HAP-1 (cell line): ENCODE measurements around the gene LEMD3.

Experiments
- DNase-seq, 2 experiments: peaks; one replicate each; pipeline ENCODE4 v3.0.0-alpha.2; 2016 to 2020; ENCODE audit warnings: low spot score in 2 of 2
- H3K27me3 ChIP-seq: fragments of 250-450 bp; sonication (Bioruptor Pico); 2 replicates; pipeline ENCODE4 v1.5.1; 2020; ENCODE audit warnings: low read depth, mild to moderate bottlenecking, moderate library complexity
- H3K36me3 ChIP-seq: fragments of 250-450 bp; sonication (Bioruptor Pico); replicated peaks from 2 replicates; pipeline ENCODE4 v1.5.1; 2020; ENCODE audit warnings: mild to moderate bottlenecking
- H3K4me1 ChIP-seq: fragments of 250-450 bp; sonication (Bioruptor Pico); 2 replicates; pipeline ENCODE4 v1.5.1; 2020; ENCODE audit warnings: mild to moderate bottlenecking
- H3K4me3 ChIP-seq: fragments of 250-450 bp; sonication (Bioruptor Pico); 2 replicates; pipeline ENCODE4 v1.5.1; 2020; ENCODE audit warnings: mild to moderate bottlenecking, moderate library complexity
- H3K9me3 ChIP-seq: fragments of 250-450 bp; sonication (Bioruptor Pico); 2 replicates; pipeline ENCODE4 v1.5.1; 2020; ENCODE audit warnings: mild to moderate bottlenecking, moderate library complexity
- in situ Hi-C: fragments of 300-500 bp; cut with MboI; formaldehyde crosslinking; loops from 3 replicates; pipeline ENCODE4 v1.14.3; 2020; ENCODE audit warnings: low sequenced_read_pairs, inconsistent platforms, mixed read lengths

The LEMD3 gene

DNA sequence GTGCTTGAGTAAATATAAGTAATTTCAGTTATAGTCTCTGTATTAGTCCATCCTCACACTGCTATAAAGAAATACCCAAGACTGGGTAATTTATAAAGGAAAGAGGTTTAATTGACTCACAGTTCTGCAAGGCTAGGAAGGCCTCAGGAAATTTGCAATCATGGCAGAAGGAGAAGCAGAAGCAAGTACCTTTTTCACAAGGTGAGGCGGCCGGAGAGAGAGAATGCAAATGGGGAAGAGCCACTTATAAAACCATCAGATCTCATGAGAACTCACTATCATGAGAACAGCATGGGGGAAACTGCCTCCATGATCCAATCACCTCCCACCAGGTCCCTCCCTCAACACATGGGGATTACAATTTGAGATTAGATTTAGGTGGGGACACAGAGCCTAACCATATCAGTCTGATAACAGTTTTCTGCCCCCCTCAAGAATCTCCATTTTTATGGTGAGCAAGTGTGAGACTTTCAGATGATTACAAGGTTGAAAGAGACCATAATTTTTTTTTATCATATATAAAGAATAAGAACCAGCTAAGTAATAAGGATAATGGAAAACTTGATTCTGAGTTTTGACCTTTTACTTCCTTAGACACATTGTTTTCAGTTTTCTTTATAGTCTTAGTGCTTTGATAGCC, 35.6 kb downstream of the LEMD3 start:
- Histone ChIP-seq H3K9me3 (no peaks in the 10 kb centered on the region), H3K36me3 (no peaks in the 10 kb centered on the region), H3K4me1 (no peaks in the 10 kb centered on the region), H3K4me3 (no peak overlapping the region), H3K27me3 (no peaks in the 10 kb centered on the region)
- DNase-seq: no peak
- in situ Hi-C loops: no loop called here

GRCh38 chr12:65205886-65206285, 36.5 kb downstream of the LEMD3 start:
- no peaks in the 10 kb centered on the region for H3K4me1 ChIP-seq
- no peak overlapping the region for H3K4me3 ChIP-seq
- no peaks in the 10 kb centered on the region for H3K36me3 ChIP-seq
- no peaks in the 10 kb centered on the region for H3K27me3 ChIP-seq
- no peaks in the 10 kb centered on the region for H3K9me3 ChIP-seq
- DNase-seq: no peak
- in situ Hi-C loops: no loop called here

DNA sequence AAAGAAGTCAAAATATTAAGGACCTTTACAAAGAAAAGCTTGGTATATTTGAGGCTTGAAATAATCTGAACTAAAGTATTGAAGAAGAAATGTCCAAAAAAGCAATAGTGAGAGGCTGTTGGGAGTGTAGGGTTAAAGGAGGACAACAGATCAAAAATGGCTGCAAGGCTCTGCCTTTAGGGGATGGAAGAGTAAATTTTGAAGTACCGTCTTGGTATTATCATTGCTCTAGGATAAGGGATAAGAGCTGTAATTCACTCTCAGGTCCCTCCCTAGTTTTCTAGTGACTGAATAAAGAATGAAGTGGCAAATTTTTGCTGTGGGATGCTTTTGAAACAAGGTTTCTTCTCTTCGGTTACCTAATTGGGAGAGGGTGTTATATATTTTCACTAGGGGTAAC, 38.7 kb downstream of the LEMD3 start:
- in situ Hi-C loops: no loop called here
- Histone ChIP-seq H3K4me1 (no peaks in the 10 kb centered on the region), H3K4me3 (no peak overlapping the region), H3K9me3 (no peaks in the 10 kb centered on the region), H3K36me3 (no peaks in the 10 kb centered on the region), H3K27me3 (no peaks in the 10 kb centered on the region)
- no peak for DNase-seq

DNA sequence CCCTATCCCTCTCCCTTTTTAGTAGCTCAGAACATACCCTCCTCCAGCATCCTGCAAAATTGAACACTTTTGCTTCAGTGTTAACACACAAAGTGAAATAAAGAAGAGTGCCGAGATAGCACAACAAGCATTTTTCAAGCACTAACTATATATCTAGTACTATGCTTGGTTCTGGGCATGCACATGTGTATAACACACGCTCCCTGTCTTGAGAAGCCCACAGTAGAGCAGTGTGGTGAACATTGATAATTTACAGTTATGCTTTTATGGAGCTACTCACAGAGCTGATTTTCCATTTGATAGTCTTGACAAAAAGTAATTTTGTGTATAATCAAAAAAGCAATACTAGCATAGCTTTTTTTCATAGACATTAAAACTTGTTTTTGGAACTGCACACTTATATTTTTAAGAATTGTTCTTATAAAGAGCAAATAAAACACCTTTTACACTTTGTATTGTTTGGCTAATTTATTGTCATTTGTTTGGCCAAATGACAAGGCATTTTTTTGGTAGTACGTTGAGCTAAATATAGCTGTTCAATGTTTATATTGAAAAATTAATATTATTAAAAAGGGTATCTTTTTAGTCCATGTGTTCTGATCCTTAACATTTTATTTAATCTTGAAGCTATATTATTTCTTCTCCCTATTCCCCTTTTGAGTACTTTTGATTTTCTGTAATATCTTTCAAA, 39.7 kb downstream of the LEMD3 start:
- in situ Hi-C loops: no loop called here

GRCh38 chr12:65209655-65210043, 40.3 kb downstream of the LEMD3 start:
- H3K36me3 ChIP-seq: no peaks in the 10 kb centered on the region
- in situ Hi-C loops: no loop called here
- DNase-seq: no peak
- H3K9me3 ChIP-seq: no peaks in the 10 kb centered on the region
- H3K4me1 ChIP-seq: no peaks in the 10 kb centered on the region
- H3K4me3 ChIP-seq: no peak overlapping the region
- no peaks in the 10 kb centered on the region for H3K27me3 ChIP-seq

More for the DNA sequence above, 39.7 kb downstream of the LEMD3 start:
- Histone ChIP-seq H3K27me3 (no peaks in the 10 kb centered on the region), H3K4me3 (no peak overlapping the region), H3K4me1 (no peaks in the 10 kb centered on the region), H3K9me3 (no peaks in the 10 kb centered on the region), H3K36me3 (no peaks in the 10 kb centered on the region)
- DNase-seq: no peak

DNA sequence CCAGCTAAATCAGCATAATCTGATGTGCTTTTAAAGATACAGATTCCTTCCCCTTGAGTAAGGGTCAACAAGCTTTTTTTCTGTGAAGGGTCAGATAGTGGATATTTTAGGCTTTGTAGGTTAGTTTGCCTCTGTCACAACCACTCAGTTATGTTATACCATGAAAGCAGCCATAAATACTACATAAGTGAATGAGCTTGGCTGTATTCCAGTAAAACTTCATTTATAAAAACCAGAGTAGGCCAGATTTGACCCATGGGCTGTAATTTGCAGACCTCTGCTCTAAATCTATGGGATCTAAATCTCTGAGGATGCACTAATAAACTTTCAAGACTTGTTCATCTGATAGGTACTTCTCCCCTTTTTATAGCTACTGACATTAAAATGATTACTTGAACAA, 47.7 kb downstream of the LEMD3 start:
- Histone ChIP-seq H3K4me3 (no peak overlapping the region), H3K4me1 (peaks cover 7% of the 10 kb centered on the region; the same call in 1 of the 2 replicates), H3K27me3 (no peaks in the 10 kb centered on the region), H3K9me3 (0 out of 2 replicates have a peak, but pooled peaks cover 5% of the 10 kb centered on the region), H3K36me3 (peaks cover 19% of the 10 kb centered on the region)
- no peak for DNase-seq
- in situ Hi-C loops: no loop called here

DNA sequence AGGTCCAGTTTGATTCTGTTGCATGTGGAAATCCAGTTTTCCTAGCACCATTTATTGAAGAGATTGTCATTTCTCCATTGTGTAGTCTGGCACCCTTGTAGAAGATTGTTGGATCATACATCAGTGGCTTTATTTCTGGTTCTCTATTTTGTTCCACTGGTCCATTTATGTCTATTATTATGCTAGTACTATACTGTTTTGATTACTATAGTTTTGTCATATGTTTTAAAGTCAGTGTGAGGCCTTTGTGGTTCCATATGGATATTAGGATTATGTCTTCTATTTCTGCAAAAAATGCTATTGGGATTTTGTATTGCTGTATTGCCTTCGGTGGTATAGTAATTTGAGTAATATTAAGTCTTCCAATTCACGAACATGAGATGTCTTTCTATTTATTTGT, 51.4 kb downstream of the LEMD3 start:
- Histone ChIP-seq H3K27me3 (no peaks in the 10 kb centered on the region), H3K36me3 (peaks cover 19% of the 10 kb centered on the region), H3K9me3 (0 out of 2 replicates have a peak, but pooled peaks cover 5% of the 10 kb centered on the region), H3K4me1 (no peaks in the 10 kb centered on the region), H3K4me3 (no peak overlapping the region)
- DNase-seq: no peak
- in situ Hi-C loops: no loop called here

DNA sequence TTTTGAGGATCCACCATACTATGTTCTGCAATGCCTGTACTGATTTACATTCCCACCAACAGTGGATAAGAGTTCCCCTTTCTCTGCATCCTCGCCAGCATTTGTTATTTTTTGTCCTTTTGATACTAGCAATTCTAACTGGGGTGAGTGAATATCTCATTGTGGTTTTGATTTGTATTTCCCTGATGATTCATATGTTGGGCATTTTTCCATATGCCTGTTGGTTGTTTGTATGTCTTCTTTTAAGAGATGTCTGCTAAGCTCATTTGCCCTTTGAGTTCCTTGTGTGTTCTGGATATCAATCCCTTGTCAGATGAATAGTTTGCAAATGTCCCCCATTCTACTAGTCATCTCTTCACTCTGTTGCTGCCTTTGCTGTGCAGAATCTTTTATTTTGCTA, 60.1 kb downstream of the LEMD3 start:
- Histone ChIP-seq H3K4me1 (peaks cover 6% of the 10 kb centered on the region), H3K4me3 (no peak overlapping the region), H3K9me3 (no peaks in the 10 kb centered on the region; the same call in none of the 2 replicates), H3K36me3 (0 out of 2 replicates have a peak, but pooled peaks cover 2% of the 10 kb centered on the region), H3K27me3 (no peaks in the 10 kb centered on the region)
- DNase-seq: no peak
- in situ Hi-C loops: no loop called here

- Histone ChIP-seq H3K9me3 (no peaks in the 10 kb centered on the region; the same call in none of the 2 replicates), H3K36me3 (0 out of 2 replicates have a peak, but pooled peaks cover 2% of the 10 kb centered on the region), H3K4me1 (peaks cover 7% of the 10 kb centered on the region), H3K4me3 (no peak overlapping the region), H3K27me3 (no peaks in the 10 kb centered on the region)
- peak in 1 of 2 experiments; percentile 31 for DNase-seq
- in situ Hi-C loops: no loop called here
These were observed 63.2 kb downstream of the LEMD3 start for GRCh38 chr12:65232476-65233077.

GRCh38 chr12:65237153-65237552, 67.8 kb downstream of the LEMD3 start:
- in situ Hi-C loops: no loop called here

GRCh38 chr12:65238609-65239008, 69.2 kb downstream of the LEMD3 start:
- in situ Hi-C loops: no loop called here
- no peak for DNase-seq
- Histone ChIP-seq H3K36me3 (peaks cover 18% of the 10 kb centered on the region), H3K27me3 (no peaks in the 10 kb centered on the region), H3K4me3 (no peak overlapping the region), H3K9me3 (no peaks in the 10 kb centered on the region), H3K4me1 (peaks cover 7% of the 10 kb centered on the region)

More at GRCh38 chr12:65237153-65237552, 67.8 kb downstream of the LEMD3 start:
- Histone ChIP-seq H3K36me3 (peaks cover 12% of the 10 kb centered on the region), H3K9me3 (no peaks in the 10 kb centered on the region), H3K4me1 (peaks cover 7% of the 10 kb centered on the region), H3K4me3 (no peak overlapping the region), H3K27me3 (no peaks in the 10 kb centered on the region)
- no peak for DNase-seq

- in situ Hi-C loops: no loop called here
- DNase-seq: peak in 1 of 2 experiments; percentile 16
- Histone ChIP-seq H3K36me3 (peaks cover 6% of the 10 kb centered on the region), H3K4me3 (no peak overlapping the region), H3K27me3 (no peaks in the 10 kb centered on the region), H3K4me1 (no peaks in the 10 kb centered on the region), H3K9me3 (no peaks in the 10 kb centered on the region)
These were observed 79.6 kb downstream of the LEMD3 start for GRCh38 chr12:65248656-65249633.

DNA sequence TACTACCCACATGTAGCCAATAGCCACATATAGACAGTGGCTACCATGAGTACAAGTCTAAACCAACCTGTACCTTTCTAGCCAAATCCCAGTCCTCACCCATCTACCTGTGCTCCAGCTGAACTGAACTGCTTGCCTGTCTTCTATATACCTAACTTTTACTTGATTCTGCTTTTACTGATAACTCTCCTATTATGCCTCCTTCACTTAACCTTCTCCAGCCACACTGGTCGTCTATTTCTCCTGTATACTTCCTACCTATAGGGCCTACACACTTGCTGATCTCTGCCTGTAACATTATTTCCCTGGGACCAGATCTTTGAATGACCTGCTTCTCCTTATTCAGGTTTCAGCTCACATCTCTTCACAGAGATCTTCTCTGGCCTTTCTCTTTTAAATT, 83.1 kb downstream of the LEMD3 start:
- H3K27me3 ChIP-seq: peaks cover 2% of the 10 kb centered on the region; the same call in 1 of the 2 replicates
- no peaks in the 10 kb centered on the region for H3K36me3 ChIP-seq
- H3K4me3 ChIP-seq: no peak overlapping the region
- in situ Hi-C loops: no loop called here
- H3K9me3 ChIP-seq: no peaks in the 10 kb centered on the region
- no peak for DNase-seq
- no peaks in the 10 kb centered on the region for H3K4me1 ChIP-seq
